ENCODE results near the gene RRP1B. TPM values are rescaled to one million over a fixed set of nuclear protein-coding genes. Genes with fewer than 3 reads are reported as not detected.

RRP1B gene
- total and polyA plus RNA-seq, 2 of the 13 experiments (the other 11 are each of a cell fraction or from before 2014, with no cell fraction given), result 16.3 to 46.2 TPM

GRCh38 chr21:43728467-43729390, 69.4 kb downstream of the RRP1B start (continued):
- TF ChIP-seq MLXIP (CRISPR knock-in tag; IDR thresholded peaks at IDR 0.05; ENCODE audit: borderline replicate concordance) (peak; percentile 48; the same call in 1 of the 2 replicates), ZNF280D (CRISPR knock-in tag; IDR thresholded peaks at IDR 0.05) (peak; percentile 86), ZNF362 (CRISPR knock-in tag; IDR thresholded peaks at IDR 0.05; ENCODE audit: borderline replicate concordance) (peak; percentile 27; the same call in 1 of the 2 replicates), THAP11 (CRISPR knock-in tag; IDR thresholded peaks at IDR 0.05) (peak; percentile 90), TBX3 (IDR thresholded peaks at IDR 0.05; ENCODE audit: borderline replicate concordance) (no peak), TRIM24 (CRISPR knock-in tag; IDR thresholded peaks at IDR 0.05) (no peak), MXD1 (CRISPR knock-in tag; IDR thresholded peaks at IDR 0.05) (peak; percentile 91; the same call in 1 of the 2 replicates), FOXM1 (CRISPR knock-in tag; IDR thresholded peaks at IDR 0.05) (no peak), ATF1 (CRISPR knock-in tag; IDR thresholded peaks at IDR 0.05) (no peak), SMC3 (IDR thresholded peaks at IDR 0.05; ENCODE audit: low read length) (no peak), SIN3A (IDR thresholded peaks at IDR 0.05; ENCODE audit: borderline replicate concordance, low read depth, low read length) (peak; percentile 79; the same call in 1 of the 2 replicates), ZNF253 (CRISPR knock-in tag; IDR thresholded peaks at IDR 0.05; ENCODE audit: borderline replicate concordance) (0 out of 2 replicates have a peak, but pooled peaks have one; percentile 43), FOXK2 (IDR thresholded peaks at IDR 0.05) (no peak), ZNF891 (CRISPR knock-in tag; IDR thresholded peaks at IDR 0.05) (peak; percentile 69; the same call in 1 of the 2 replicates), ZNF530 (CRISPR knock-in tag; IDR thresholded peaks at IDR 0.05; ENCODE audit: low read depth) (no peak), IRX3 (CRISPR knock-in tag; IDR thresholded peaks at IDR 0.05; ENCODE audit: borderline replicate concordance, low read depth) (peak; percentile 74; the same call in 1 of the 2 replicates), JDP2 (CRISPR knock-in tag; IDR thresholded peaks at IDR 0.05; ENCODE audit: borderline replicate concordance) (no peak; the same call in 1 of the 2 replicates), ZNF543 (CRISPR knock-in tag; IDR thresholded peaks at IDR 0.05) (0 out of 2 replicates have a peak, but pooled peaks have one; percentile 23), NFRKB (IDR thresholded peaks at IDR 0.05) (no peak), RXRA (CRISPR knock-in tag; IDR thresholded peaks at IDR 0.05) (peak; percentile 76)
- TF ChIP-seq, protein P1, sequence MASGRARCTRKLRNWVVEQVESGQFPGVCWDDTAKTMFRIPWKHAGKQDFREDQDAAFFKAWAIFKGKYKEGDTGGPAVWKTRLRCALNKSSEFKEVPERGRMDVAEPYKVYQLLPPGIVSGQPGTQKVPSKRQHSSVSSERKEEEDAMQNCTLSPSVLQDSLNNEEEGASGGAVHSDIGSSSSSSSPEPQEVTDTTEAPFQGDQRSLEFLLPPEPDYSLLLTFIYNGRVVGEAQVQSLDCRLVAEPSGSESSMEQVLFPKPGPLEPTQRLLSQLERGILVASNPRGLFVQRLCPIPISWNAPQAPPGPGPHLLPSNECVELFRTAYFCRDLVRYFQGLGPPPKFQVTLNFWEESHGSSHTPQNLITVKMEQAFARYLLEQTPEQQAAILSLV (CRISPR knock-in tag; IDR thresholded peaks at IDR 0.05; ENCODE audit: borderline replicate concordance), result no peak
